ENCODE measurements around the gene U2AF1L4.

Gene U2AF1L4

GRCh38 chr19:35754370-35755130 lies 9.3 kb upstream of the U2AF1L4 start:
- TF ChIP-seq CTCF (IDR thresholded peaks at IDR 0.05), result no peak
- peak overlapping the region; percentile 72 to 75 for H3K4me3 ChIP-seq
- peaks cover 5 to 54% (median 43%) of the 10 kb centered on the region in 4 donors for H3K4me1 ChIP-seq
- intact Hi-C loops (cut with DNase I; ENCODE audit: low total_unique reads), result loop anchor here (5.0 kb wide), 1 partner anchor 37 kb away; the partner anchor contains the start of gene KMT2B
- peaks cover 11 to 31% (median 29%) of the 10 kb centered on the region in 3 donors for H3K36me3 ChIP-seq
- peak overlapping the region; percentile 93 to 100 for H3K27ac ChIP-seq
- DNase-seq, result no peak
- H3K27me3 ChIP-seq, result no peaks in the 10 kb centered on the region
- H3K9me3 ChIP-seq, result no peaks in the 10 kb centered on the region

GRCh38 chr19:35753634-35754369 lies 8.6 kb upstream of the U2AF1L4 start:
- Histone ChIP-seq H3K27ac (peak overlapping the region; percentile 93 to 100), H3K4me1 (peaks cover 5 to 55% (median 43%) of the 10 kb centered on the region in 4 donors), H3K36me3 (peaks cover 11 to 31% (median 29%) of the 10 kb centered on the region in 3 donors), H3K27me3 (no peaks in the 10 kb centered on the region), H3K9me3 (no peaks in the 10 kb centered on the region), H3K4me3 (no peak overlapping the region)
- no peak for DNase-seq
- intact Hi-C loops (cut with DNase I; ENCODE audit: low total_unique reads), result no loop called here
- no peak for TF ChIP-seq CTCF (IDR thresholded peaks at IDR 0.05)

- no peak for DNase-seq
- Histone ChIP-seq H3K4me1 (peaks cover 5 to 52% (median 43%) of the 10 kb centered on the region in 4 donors), H3K27ac (peak overlapping the region; percentile 13 to 100), H3K27me3 (no peaks in the 10 kb centered on the region), H3K9me3 (no peaks in the 10 kb centered on the region), H3K4me3 (no peak overlapping the region), H3K36me3 (peaks cover 11 to 31% (median 29%) of the 10 kb centered on the region in 3 donors)
- intact Hi-C loops (cut with DNase I; ENCODE audit: low total_unique reads), result no loop called here
- no peak for TF ChIP-seq CTCF (IDR thresholded peaks at IDR 0.05)
These were observed 7.6 kb upstream of the U2AF1L4 start for GRCh38 chr19:35752746-35753350.

GRCh38 chr19:35751839-35752745 lies 6.9 kb upstream of the U2AF1L4 start:
- H3K27ac ChIP-seq, result peak overlapping the region; percentile 13 to 100
- intact Hi-C loops (cut with DNase I; ENCODE audit: low total_unique reads), result no loop called here
- no peak for DNase-seq
- H3K9me3 ChIP-seq, result no peaks in the 10 kb centered on the region
- peaks cover 11 to 31% (median 29%) of the 10 kb centered on the region in 3 donors for H3K36me3 ChIP-seq
- no peaks in the 10 kb centered on the region for H3K27me3 ChIP-seq
- no peak for TF ChIP-seq CTCF (IDR thresholded peaks at IDR 0.05)
- H3K4me3 ChIP-seq, result no peak overlapping the region
- peaks cover 4 to 51% (median 40%) of the 10 kb centered on the region in 4 donors for H3K4me1 ChIP-seq

- no peak for DNase-seq
- intact Hi-C loops (cut with DNase I; ENCODE audit: low total_unique reads), result no loop called here
- Histone ChIP-seq H3K27ac (peak overlapping the region; percentile 36 to 82), H3K4me3 (no peak overlapping the region), H3K4me1 (peaks cover 0 to 46% (median 38%) of the 10 kb centered on the region in 4 donors), H3K36me3 (peaks cover 11 to 31% (median 29%) of the 10 kb centered on the region in 3 donors), H3K27me3 (no peaks in the 10 kb centered on the region), H3K9me3 (no peaks in the 10 kb centered on the region)
- no peak for TF ChIP-seq CTCF (IDR thresholded peaks at IDR 0.05)
These were observed 4.9 kb upstream of the U2AF1L4 start for GRCh38 chr19:35750167-35750566.

All from tibial artery (tissue), 4 donors.